ENCODE measurements around the gene SNRNP48. TPM values are rescaled to one million over a fixed set of nuclear protein-coding genes. Genes with fewer than 3 reads are reported as not detected.

Gene SNRNP48
- total RNA-seq, 3 donors from 2014 or later (not counting 1 experiment from before 2014, with no cell fraction given) = 12.3 to 17.0 (median 14.0) TPM

- H3K4me1 Mint-ChIP-seq = no peaks in the 10 kb centered on the region
- ATAC-seq = no peak
- Histone ChIP-seq H3K36me3 (ENCODE audit: control insufficient read depth, insufficient read depth, low read length) (no peaks in the 10 kb centered on the region), H3K27me3 (ENCODE audit: control insufficient read depth, insufficient read depth, low read length) (no peaks in the 10 kb centered on the region), H3K27ac (ENCODE audit: low read length) (no peak overlapping the region), H3K4me3 (ENCODE audit: low read length) (no peak overlapping the region), H3K9me3 (ENCODE audit: control insufficient read depth, insufficient read depth, low read length) (no peaks in the 10 kb centered on the region), H3K4me1 (ENCODE audit: control insufficient read depth, insufficient read depth, low read length) (no peaks in the 10 kb centered on the region)
- WGBS (ENCODE audit: insufficient coverage) = 88% methylated on average over 4 of the region's 4 CpGs
- no peaks in the 10 kb centered on the region for H3K36me3 Mint-ChIP-seq
- no peak overlapping the region for H3K27ac Mint-ChIP-seq
- TF ChIP-seq CTCF (IDR thresholded peaks at IDR 0.05) = no peak
- no peak overlapping the region for H3K4me3 Mint-ChIP-seq
- H3K9me3 Mint-ChIP-seq = no peaks in the 10 kb centered on the region
- intact Hi-C loops (cut with micrococcal nuclease) = no loop called here
- peaks cover 23 to 48% of the 10 kb centered on the region in 2 donors for H3K27me3 Mint-ChIP-seq (ENCODE audit: low read depth in 2 of 2)
- no peak for DNase-seq
Measured at GRCh38 chr6:7562769-7563168, 27.2 kb upstream of the SNRNP48 start.

GRCh38 chr6:7566107-7566506 is 23.9 kb upstream of the SNRNP48 start:
- no peaks in the 10 kb centered on the region for H3K36me3 ChIP-seq (ENCODE audit: control insufficient read depth, insufficient read depth, low read length)
- H3K27me3 Mint-ChIP-seq (ENCODE audit: low read depth in 2 of 2) = peaks cover 20 to 72% of the 10 kb centered on the region in 2 donors

GRCh38 chr6:7566617-7567173 is 23.3 kb upstream of the SNRNP48 start:
- Mint-ChIP-seq H3K36me3 (no peaks in the 10 kb centered on the region), H3K4me3 (no peak overlapping the region), H3K9me3 (no peaks in the 10 kb centered on the region), H3K27ac (no peak overlapping the region), H3K4me1 (no peaks in the 10 kb centered on the region), H3K27me3 (ENCODE audit: low read depth in 2 of 2) (peaks cover 14 to 66% of the 10 kb centered on the region in 2 donors)
- no peaks in the 10 kb centered on the region for H3K9me3 ChIP-seq (ENCODE audit: control insufficient read depth, insufficient read depth, low read length)
- no peak overlapping the region for H3K4me3 ChIP-seq (ENCODE audit: low read length)
- no peaks in the 10 kb centered on the region for H3K4me1 ChIP-seq (ENCODE audit: control insufficient read depth, insufficient read depth, low read length)
- TF ChIP-seq CTCF (IDR thresholded peaks at IDR 0.05) = no peak
- 82% methylated on average over 4 of the region's 4 CpGs for WGBS (ENCODE audit: insufficient coverage)
- DNase-seq (no peak), ATAC-seq (no peak)
- no peak overlapping the region for H3K27ac ChIP-seq (ENCODE audit: low read length)
- intact Hi-C loops (cut with micrococcal nuclease) = no loop called here
- no peaks in the 10 kb centered on the region for H3K27me3 ChIP-seq (ENCODE audit: control insufficient read depth, insufficient read depth, low read length)
- no peaks in the 10 kb centered on the region for H3K36me3 ChIP-seq (ENCODE audit: control insufficient read depth, insufficient read depth, low read length)

More at GRCh38 chr6:7566107-7566506, 23.9 kb upstream of the SNRNP48 start:
- Histone ChIP-seq H3K9me3 (ENCODE audit: control insufficient read depth, insufficient read depth, low read length) (no peaks in the 10 kb centered on the region), H3K27me3 (ENCODE audit: control insufficient read depth, insufficient read depth, low read length) (no peaks in the 10 kb centered on the region), H3K27ac (ENCODE audit: low read length) (no peak overlapping the region), H3K4me1 (ENCODE audit: control insufficient read depth, insufficient read depth, low read length) (no peaks in the 10 kb centered on the region), H3K4me3 (ENCODE audit: low read length) (no peak overlapping the region)
- intact Hi-C loops (cut with micrococcal nuclease) = no loop called here
- ATAC-seq = no peak
- H3K4me1 Mint-ChIP-seq = no peaks in the 10 kb centered on the region
- no peak for TF ChIP-seq CTCF (IDR thresholded peaks at IDR 0.05)
- no peak overlapping the region for H3K27ac Mint-ChIP-seq
- no peak overlapping the region for H3K4me3 Mint-ChIP-seq
- no peaks in the 10 kb centered on the region for H3K36me3 Mint-ChIP-seq
- WGBS (ENCODE audit: insufficient coverage) = 100% methylated on average over 1 of the region's 2 CpGs
- H3K9me3 Mint-ChIP-seq = no peaks in the 10 kb centered on the region
- no peak for DNase-seq

- Histone ChIP-seq H3K9me3 (ENCODE audit: control insufficient read depth, insufficient read depth, low read length) (no peaks in the 10 kb centered on the region), H3K4me1 (ENCODE audit: control insufficient read depth, insufficient read depth, low read length) (no peaks in the 10 kb centered on the region), H3K4me3 (ENCODE audit: low read length) (no peak overlapping the region), H3K36me3 (ENCODE audit: control insufficient read depth, insufficient read depth, low read length) (no peaks in the 10 kb centered on the region), H3K27me3 (ENCODE audit: control insufficient read depth, insufficient read depth, low read length) (no peaks in the 10 kb centered on the region), H3K27ac (ENCODE audit: low read length) (no peak overlapping the region)
- H3K9me3 Mint-ChIP-seq = no peaks in the 10 kb centered on the region
- no peak for TF ChIP-seq CTCF (IDR thresholded peaks at IDR 0.05)
- H3K27me3 Mint-ChIP-seq (ENCODE audit: low read depth in 2 of 2) = peaks cover 14 to 65% of the 10 kb centered on the region in 2 donors
- DNase-seq (no peak), ATAC-seq (no peak)
- no peaks in the 10 kb centered on the region for H3K36me3 Mint-ChIP-seq
- intact Hi-C loops (cut with micrococcal nuclease) = no loop called here
- H3K4me1 Mint-ChIP-seq = no peaks in the 10 kb centered on the region
- WGBS (ENCODE audit: insufficient coverage) = 90% methylated on average over 3 of the region's 3 CpGs
- H3K27ac Mint-ChIP-seq = no peak overlapping the region
- no peak overlapping the region for H3K4me3 Mint-ChIP-seq
Measured at GRCh38 chr6:7568021-7568420, 22.0 kb upstream of the SNRNP48 start.
